ENCODE results near the gene KRT6C. TPM values are rescaled to one million over a fixed set of nuclear protein-coding genes. Genes with fewer than 3 reads are reported as not detected.

KRT6C gene
- polyA plus RNA-seq, 1 of the 3 experiments (the other 2 are of a cell fraction) = not detected

- no peak overlapping the region for H3K9ac ChIP-seq
- no peaks in the 10 kb centered on the region for H3K9me3 ChIP-seq
- H4K20me1 ChIP-seq (ENCODE audit: insufficient read depth) = no peaks in the 10 kb centered on the region
- H3K79me2 ChIP-seq (ENCODE audit: insufficient read depth) = no peaks in the 10 kb centered on the region
- no peak overlapping the region for H3K27ac ChIP-seq (ENCODE audit: low read depth in 2 of 2, low read length in 1 of 2)
- H3K9me2 ChIP-seq = no peaks in the 10 kb centered on the region
- H3K27me3 ChIP-seq (ENCODE audit: insufficient read depth) = peaks cover 50% of the 10 kb centered on the region; the same call in 1 of the 2 replicates
- H3K4me1 ChIP-seq (ENCODE audit: control insufficient read depth in 1 of 2, insufficient read depth in 2 of 2, low read depth in 1 of 2, low read length in 1 of 2) = no peaks in the 10 kb centered on the region
- CTCF ChIA-PET = interaction anchor here (1.4 kb wide), 2 partner anchors 149 to 357 kb away, joined by 4 read pairs; no protein-coding TSS in a partner anchor
- H3F3A ChIP-seq (replicated peaks; ENCODE audit: insufficient read depth) = no peaks in the 10 kb centered on the region
- TF ChIP-seq YY1 (IDR thresholded peaks at IDR 0.05; ENCODE audit: low read depth) (no peak), USF2 (IDR thresholded peaks at IDR 0.05; ENCODE audit: borderline replicate concordance, low read depth, low read length) (no peak), EP300 (IDR thresholded peaks at IDR 0.05; ENCODE audit: borderline replicate concordance in 1 of 2, low read depth in 1 of 2, low read length in 1 of 2) (no peak), NFIC (IDR thresholded peaks at IDR 0.05; ENCODE audit: borderline replicate concordance) (no peak), IRF3 (IDR thresholded peaks at IDR 0.05; ENCODE audit: low read depth, low read length) (no peak), SIN3A (IDR thresholded peaks at IDR 0.05; ENCODE audit: borderline replicate concordance, low read depth, low read length) (no peak), GATA2 (CRISPR knock-in tag; IDR thresholded peaks at IDR 0.05) (no peak), TEAD4 (IDR thresholded peaks at IDR 0.05; ENCODE audit: borderline replicate concordance, insufficient read depth) (no peak), RCOR1 (IDR thresholded peaks at IDR 0.05; ENCODE audit: low read length) (no peak), CHD2 (IDR thresholded peaks at IDR 0.05; ENCODE audit: low read length, partially characterized antibody) (no peak), MEF2A (IDR thresholded peaks at IDR 0.05; ENCODE audit: borderline replicate concordance, low read depth) (no peak), NRF1 (IDR thresholded peaks at IDR 0.05; ENCODE audit: low read depth, low read length) (no peak), FOXJ3 (CRISPR knock-in tag; IDR thresholded peaks at IDR 0.05) (no peak), SMC3 (IDR thresholded peaks at IDR 0.05; ENCODE audit: low read depth, low read length) (no peak), JUND (IDR thresholded peaks at IDR 0.05) (no peak), PBX3 (IDR thresholded peaks at IDR 0.05) (no peak)
- TF ChIP-seq, protein P1, sequence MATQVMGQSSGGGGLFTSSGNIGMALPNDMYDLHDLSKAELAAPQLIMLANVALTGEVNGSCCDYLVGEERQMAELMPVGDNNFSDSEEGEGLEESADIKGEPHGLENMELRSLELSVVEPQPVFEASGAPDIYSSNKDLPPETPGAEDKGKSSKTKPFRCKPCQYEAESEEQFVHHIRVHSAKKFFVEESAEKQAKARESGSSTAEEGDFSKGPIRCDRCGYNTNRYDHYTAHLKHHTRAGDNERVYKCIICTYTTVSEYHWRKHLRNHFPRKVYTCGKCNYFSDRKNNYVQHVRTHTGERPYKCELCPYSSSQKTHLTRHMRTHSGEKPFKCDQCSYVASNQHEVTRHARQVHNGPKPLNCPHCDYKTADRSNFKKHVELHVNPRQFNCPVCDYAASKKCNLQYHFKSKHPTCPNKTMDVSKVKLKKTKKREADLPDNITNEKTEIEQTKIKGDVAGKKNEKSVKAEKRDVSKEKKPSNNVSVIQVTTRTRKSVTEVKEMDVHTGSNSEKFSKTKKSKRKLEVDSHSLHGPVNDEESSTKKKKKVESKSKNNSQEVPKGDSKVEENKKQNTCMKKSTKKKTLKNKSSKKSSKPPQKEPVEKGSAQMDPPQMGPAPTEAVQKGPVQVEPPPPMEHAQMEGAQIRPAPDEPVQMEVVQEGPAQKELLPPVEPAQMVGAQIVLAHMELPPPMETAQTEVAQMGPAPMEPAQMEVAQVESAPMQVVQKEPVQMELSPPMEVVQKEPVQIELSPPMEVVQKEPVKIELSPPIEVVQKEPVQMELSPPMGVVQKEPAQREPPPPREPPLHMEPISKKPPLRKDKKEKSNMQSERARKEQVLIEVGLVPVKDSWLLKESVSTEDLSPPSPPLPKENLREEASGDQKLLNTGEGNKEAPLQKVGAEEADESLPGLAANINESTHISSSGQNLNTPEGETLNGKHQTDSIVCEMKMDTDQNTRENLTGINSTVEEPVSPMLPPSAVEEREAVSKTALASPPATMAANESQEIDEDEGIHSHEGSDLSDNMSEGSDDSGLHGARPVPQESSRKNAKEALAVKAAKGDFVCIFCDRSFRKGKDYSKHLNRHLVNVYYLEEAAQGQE (IDR thresholded peaks at IDR 0.05; ENCODE audit: low read depth, low read length) = no peak
- WGBS (ENCODE audit: low lambda C conversion rate) = 42% methylated on average over 10 of the region's 10 CpGs
- no peak overlapping the region for H3K4me2 ChIP-seq
- H2AFZ ChIP-seq (ENCODE audit: low read depth) = no peak overlapping the region
- H3K36me3 ChIP-seq (replicated peaks in 1 of 2; ENCODE audit: control insufficient read depth in 1 of 2, insufficient read depth in 2 of 2, low read length in 1 of 2) = no peaks in the 10 kb centered on the region
- no peak for DNase-seq
- POLR2A ChIA-PET = no interaction called here
- H3K4me3 ChIP-seq (ENCODE audit: low read depth in 2 of 2, low read length in 1 of 2) = no peak overlapping the region
Observed at GRCh38 chr12:52521175-52521567, 47.6 kb upstream of the KRT6C start.
